ENCODE results near the gene PDSS1.

PDSS1 gene

DNA sequence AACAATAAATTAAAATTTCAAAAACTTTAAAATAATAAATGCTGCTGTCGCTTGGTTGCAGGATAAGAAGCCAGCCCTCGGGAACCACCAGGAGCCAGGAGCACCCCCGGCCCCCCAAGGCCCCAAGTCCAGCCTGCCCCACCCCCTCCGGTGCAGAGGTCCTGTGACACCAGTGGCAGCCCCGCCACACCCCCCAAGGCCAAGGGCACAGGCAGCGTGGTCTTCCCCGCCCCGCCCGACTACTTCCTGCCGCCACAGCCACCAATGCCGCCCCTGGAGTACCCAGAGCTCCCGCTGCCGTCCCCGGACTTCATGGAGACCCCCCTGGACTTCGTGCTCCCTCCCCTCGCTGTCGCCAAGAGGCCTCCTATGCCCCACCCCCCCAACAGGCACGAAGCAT lies 44.5 kb upstream of the PDSS1 start:
- Histone ChIP-seq H3K4me2 (ENCODE audit: low read depth, low read length) (no peak overlapping the region), H3K79me2 (ENCODE audit: low read length) (no peaks in the 10 kb centered on the region), H3K27me3 (replicated peaks; ENCODE audit: insufficient read depth, low read length) (no peaks in the 10 kb centered on the region), H3K27ac (ENCODE audit: low read length) (no peak overlapping the region), H3K9me2 (replicated peaks; ENCODE audit: insufficient read depth, low read length) (no peaks in the 10 kb centered on the region), H3K4me3 (ENCODE audit: low read length) (no peak overlapping the region), H3F3A (ENCODE audit: insufficient read depth, low read length) (no peaks in the 10 kb centered on the region), H2AFZ (ENCODE audit: low read length) (no peak overlapping the region), H3K36me3 (replicated peaks; ENCODE audit: insufficient read depth, low read length) (no peaks in the 10 kb centered on the region), H3K9me3 (replicated peaks; ENCODE audit: insufficient read depth, low read length) (no peaks in the 10 kb centered on the region), H3K4me1 (ENCODE audit: low read length) (no peaks in the 10 kb centered on the region), H4K20me1 (ENCODE audit: insufficient read depth, low read length) (no peaks in the 10 kb centered on the region), H3K9ac (ENCODE audit: low read length) (no peak overlapping the region)
- TF ChIP-seq EZH2phosphoT487 (IDR thresholded peaks at IDR 0.05; ENCODE audit: low read length) (no peak), EZH2 (optimal IDR thresholded peaks at IDR 0.05; ENCODE audit: low read depth, low read length) (no peak)
- TF ChIP-seq, protein P1, sequence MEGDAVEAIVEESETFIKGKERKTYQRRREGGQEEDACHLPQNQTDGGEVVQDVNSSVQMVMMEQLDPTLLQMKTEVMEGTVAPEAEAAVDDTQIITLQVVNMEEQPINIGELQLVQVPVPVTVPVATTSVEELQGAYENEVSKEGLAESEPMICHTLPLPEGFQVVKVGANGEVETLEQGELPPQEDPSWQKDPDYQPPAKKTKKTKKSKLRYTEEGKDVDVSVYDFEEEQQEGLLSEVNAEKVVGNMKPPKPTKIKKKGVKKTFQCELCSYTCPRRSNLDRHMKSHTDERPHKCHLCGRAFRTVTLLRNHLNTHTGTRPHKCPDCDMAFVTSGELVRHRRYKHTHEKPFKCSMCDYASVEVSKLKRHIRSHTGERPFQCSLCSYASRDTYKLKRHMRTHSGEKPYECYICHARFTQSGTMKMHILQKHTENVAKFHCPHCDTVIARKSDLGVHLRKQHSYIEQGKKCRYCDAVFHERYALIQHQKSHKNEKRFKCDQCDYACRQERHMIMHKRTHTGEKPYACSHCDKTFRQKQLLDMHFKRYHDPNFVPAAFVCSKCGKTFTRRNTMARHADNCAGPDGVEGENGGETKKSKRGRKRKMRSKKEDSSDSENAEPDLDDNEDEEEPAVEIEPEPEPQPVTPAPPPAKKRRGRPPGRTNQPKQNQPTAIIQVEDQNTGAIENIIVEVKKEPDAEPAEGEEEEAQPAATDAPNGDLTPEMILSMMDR (IDR thresholded peaks at IDR 0.05; ENCODE audit: low read length): no peak
- DNase-seq: no peak

DNA sequence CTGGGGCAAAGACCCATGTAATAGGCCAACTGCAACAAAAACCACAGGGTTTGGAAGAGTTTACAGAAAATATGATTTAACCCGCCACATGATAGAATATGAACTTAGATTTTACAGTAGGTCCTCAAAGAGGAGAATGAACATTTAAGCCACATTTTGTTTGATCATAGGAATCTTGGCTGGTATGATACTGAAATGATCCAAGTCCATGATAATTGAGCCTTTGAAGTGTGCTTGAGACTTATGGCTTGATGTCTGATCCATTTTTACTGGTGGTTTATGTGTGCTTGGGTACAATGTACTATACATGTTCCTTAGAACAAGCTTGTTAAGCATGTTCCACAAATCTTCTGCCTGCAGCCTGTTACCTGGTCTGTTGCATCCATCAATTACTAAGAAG lies 41.8 kb upstream of the PDSS1 start:
- no peak overlapping the region for H3K4me3 ChIP-seq (ENCODE audit: low read length)
- H4K20me1 ChIP-seq (ENCODE audit: insufficient read depth, low read length): no peaks in the 10 kb centered on the region
- H3K9ac ChIP-seq (ENCODE audit: low read length): no peak overlapping the region
- H3K27me3 ChIP-seq (replicated peaks; ENCODE audit: insufficient read depth, low read length): no peaks in the 10 kb centered on the region
- no peak overlapping the region for H3K27ac ChIP-seq (ENCODE audit: low read length)
- no peak for DNase-seq
- no peaks in the 10 kb centered on the region for H3K9me2 ChIP-seq (replicated peaks; ENCODE audit: insufficient read depth, low read length)
- no peaks in the 10 kb centered on the region for H3F3A ChIP-seq (ENCODE audit: insufficient read depth, low read length)
- no peak for TF ChIP-seq EZH2 (optimal IDR thresholded peaks at IDR 0.05; ENCODE audit: low read depth, low read length)
- TF ChIP-seq, protein P1 (IDR thresholded peaks at IDR 0.05; ENCODE audit: low read length): no peak
- no peak for TF ChIP-seq EZH2phosphoT487 (IDR thresholded peaks at IDR 0.05; ENCODE audit: low read length)
- no peaks in the 10 kb centered on the region for H3K36me3 ChIP-seq (replicated peaks; ENCODE audit: insufficient read depth, low read length)
- H3K4me2 ChIP-seq (ENCODE audit: low read depth, low read length): no peak overlapping the region
- H3K79me2 ChIP-seq (ENCODE audit: low read length): no peaks in the 10 kb centered on the region
- no peaks in the 10 kb centered on the region for H3K4me1 ChIP-seq (ENCODE audit: low read length)
- H3K9me3 ChIP-seq (replicated peaks; ENCODE audit: insufficient read depth, low read length): no peaks in the 10 kb centered on the region
- H2AFZ ChIP-seq (ENCODE audit: low read length): no peak overlapping the region

DNA sequence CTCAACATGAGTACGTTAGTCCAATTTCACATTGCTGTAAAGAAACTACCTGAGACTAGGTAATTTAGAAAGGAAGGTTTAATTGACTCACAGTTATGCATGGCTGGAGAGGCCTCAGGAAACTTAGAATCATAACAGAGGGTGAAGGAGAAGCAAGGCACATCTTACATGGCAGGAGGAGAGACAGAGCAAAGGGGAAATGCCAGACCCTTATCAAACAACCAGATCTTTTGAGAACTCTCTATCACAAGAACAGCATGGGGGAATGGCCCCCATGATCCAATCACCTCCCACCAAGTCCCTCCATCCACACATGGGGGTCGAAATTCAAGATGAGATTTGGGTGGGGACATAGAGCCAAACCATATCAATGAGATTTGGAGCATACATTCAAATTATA lies 34.6 kb upstream of the PDSS1 start:
- H3K9me2 ChIP-seq (replicated peaks; ENCODE audit: insufficient read depth, low read length): no peaks in the 10 kb centered on the region
- no peak overlapping the region for H3K27ac ChIP-seq (ENCODE audit: low read length)
- H3K4me2 ChIP-seq (ENCODE audit: low read depth, low read length): no peak overlapping the region
- no peaks in the 10 kb centered on the region for H3K9me3 ChIP-seq (replicated peaks; ENCODE audit: insufficient read depth, low read length)
- H3K36me3 ChIP-seq (replicated peaks; ENCODE audit: insufficient read depth, low read length): no peaks in the 10 kb centered on the region
- no peaks in the 10 kb centered on the region for H4K20me1 ChIP-seq (ENCODE audit: insufficient read depth, low read length)
- no peak overlapping the region for H3K4me3 ChIP-seq (ENCODE audit: low read length)
- DNase-seq: no peak
- H3K4me1 ChIP-seq (ENCODE audit: low read length): no peaks in the 10 kb centered on the region
- no peaks in the 10 kb centered on the region for H3K79me2 ChIP-seq (ENCODE audit: low read length)
- no peak overlapping the region for H3K9ac ChIP-seq (ENCODE audit: low read length)
- no peaks in the 10 kb centered on the region for H3K27me3 ChIP-seq (replicated peaks; ENCODE audit: insufficient read depth, low read length)
- H3F3A ChIP-seq (ENCODE audit: insufficient read depth, low read length): no peaks in the 10 kb centered on the region
- H2AFZ ChIP-seq (ENCODE audit: low read length): no peak overlapping the region
- TF ChIP-seq, protein P1 (IDR thresholded peaks at IDR 0.05; ENCODE audit: low read length): no peak
- no peak for TF ChIP-seq EZH2 (optimal IDR thresholded peaks at IDR 0.05; ENCODE audit: low read depth, low read length)
- TF ChIP-seq EZH2phosphoT487 (IDR thresholded peaks at IDR 0.05; ENCODE audit: low read length): no peak

Data from MM.1S (cell line).